GM10248 (cell line): Measurements from ENCODE around the gene MRPL58.

Experiments
- CTCF ChIA-PET: fragments of 300-600 bp; sonication (Branson Sonifier 250); formaldehyde crosslinking; extraction: SDS; loops from one replicate; lab custom pipeline; 2021; ENCODE audit warnings: antibody characterized with exemption; lab: Yijun Ruan, JAX
- POLR2A ChIA-PET: fragments of 350-650 bp; sonication (Branson Sonifier 250); formaldehyde crosslinking; extraction: SDS; loops from one replicate; lab custom pipeline; 2020; ENCODE audit warnings: antibody characterized with exemption; lab: Yijun Ruan, JAX
- DNase-seq: peaks from one replicate; pipeline ENCODE4 v3.0.0; 2012; ENCODE audit errors: extremely low spot score
- TF ChIP-seq, protein P1 (sequence below): IDR thresholded peaks from 2 replicates; pipeline ENCODE4 v1.5.1; 2012; ENCODE audit warnings: mild to moderate bottlenecking, low read depth; ENCODE audit errors: extremely low read depth, missing control alignments, control extremely low read depth

The MRPL58 gene

GRCh38 chr17:74995847-74996246 lies 16.6 kb upstream of the MRPL58 start:
- TF ChIP-seq, protein P1, sequence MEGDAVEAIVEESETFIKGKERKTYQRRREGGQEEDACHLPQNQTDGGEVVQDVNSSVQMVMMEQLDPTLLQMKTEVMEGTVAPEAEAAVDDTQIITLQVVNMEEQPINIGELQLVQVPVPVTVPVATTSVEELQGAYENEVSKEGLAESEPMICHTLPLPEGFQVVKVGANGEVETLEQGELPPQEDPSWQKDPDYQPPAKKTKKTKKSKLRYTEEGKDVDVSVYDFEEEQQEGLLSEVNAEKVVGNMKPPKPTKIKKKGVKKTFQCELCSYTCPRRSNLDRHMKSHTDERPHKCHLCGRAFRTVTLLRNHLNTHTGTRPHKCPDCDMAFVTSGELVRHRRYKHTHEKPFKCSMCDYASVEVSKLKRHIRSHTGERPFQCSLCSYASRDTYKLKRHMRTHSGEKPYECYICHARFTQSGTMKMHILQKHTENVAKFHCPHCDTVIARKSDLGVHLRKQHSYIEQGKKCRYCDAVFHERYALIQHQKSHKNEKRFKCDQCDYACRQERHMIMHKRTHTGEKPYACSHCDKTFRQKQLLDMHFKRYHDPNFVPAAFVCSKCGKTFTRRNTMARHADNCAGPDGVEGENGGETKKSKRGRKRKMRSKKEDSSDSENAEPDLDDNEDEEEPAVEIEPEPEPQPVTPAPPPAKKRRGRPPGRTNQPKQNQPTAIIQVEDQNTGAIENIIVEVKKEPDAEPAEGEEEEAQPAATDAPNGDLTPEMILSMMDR: no peak
- ChIA-PET CTCF (interaction anchor here (1.1 to 1.8 kb wide), 2 partner anchors 16 to 76 kb away, joined by 3 to 8 read pairs; partner anchors contain the start of gene MRPL58), POLR2A (no interaction called here)
- DNase-seq: no peak

GRCh38 chr17:74998783-74999182 lies 13.7 kb upstream of the MRPL58 start:
- DNase-seq: no peak
- TF ChIP-seq, protein P1: no peak
- ChIA-PET POLR2A (no interaction called here), CTCF (interaction anchor here (0.9 to 6.1 kb wide), 6 partner anchors 11 to 115 kb away, joined by 3 to 28 read pairs (median 4); partner anchors contain the start of genes CDR2L and MRPL58)

DNA sequence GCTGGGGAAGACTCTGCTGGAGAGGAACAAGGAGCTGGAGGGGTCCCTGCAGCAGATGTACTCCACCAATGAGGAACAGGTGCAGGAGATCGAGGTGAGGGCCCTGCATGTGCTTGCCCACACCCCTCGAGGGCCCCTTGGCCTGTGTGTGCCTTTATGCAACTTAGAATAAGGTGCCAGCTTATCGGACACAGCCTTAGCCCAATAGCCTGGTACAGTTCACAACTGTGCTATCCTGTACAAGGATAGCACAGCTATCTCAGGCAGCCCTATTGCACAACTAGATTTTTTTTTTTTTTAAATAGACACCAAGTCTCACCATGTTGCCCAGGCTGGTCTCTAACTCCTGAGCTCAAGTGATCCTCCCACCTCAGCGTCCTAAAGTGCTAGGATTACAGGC lies 12.9 kb upstream of the MRPL58 start:
- TF ChIP-seq, protein P1: no peak
- ChIA-PET POLR2A (no interaction called here), CTCF (interaction anchor here (0.7 to 6.1 kb wide), 7 partner anchors 12 to 208 kb away, joined by 3 to 28 read pairs (median 3); partner anchors contain the start of genes CDR2L and MRPL58)
- DNase-seq: no peak

DNA sequence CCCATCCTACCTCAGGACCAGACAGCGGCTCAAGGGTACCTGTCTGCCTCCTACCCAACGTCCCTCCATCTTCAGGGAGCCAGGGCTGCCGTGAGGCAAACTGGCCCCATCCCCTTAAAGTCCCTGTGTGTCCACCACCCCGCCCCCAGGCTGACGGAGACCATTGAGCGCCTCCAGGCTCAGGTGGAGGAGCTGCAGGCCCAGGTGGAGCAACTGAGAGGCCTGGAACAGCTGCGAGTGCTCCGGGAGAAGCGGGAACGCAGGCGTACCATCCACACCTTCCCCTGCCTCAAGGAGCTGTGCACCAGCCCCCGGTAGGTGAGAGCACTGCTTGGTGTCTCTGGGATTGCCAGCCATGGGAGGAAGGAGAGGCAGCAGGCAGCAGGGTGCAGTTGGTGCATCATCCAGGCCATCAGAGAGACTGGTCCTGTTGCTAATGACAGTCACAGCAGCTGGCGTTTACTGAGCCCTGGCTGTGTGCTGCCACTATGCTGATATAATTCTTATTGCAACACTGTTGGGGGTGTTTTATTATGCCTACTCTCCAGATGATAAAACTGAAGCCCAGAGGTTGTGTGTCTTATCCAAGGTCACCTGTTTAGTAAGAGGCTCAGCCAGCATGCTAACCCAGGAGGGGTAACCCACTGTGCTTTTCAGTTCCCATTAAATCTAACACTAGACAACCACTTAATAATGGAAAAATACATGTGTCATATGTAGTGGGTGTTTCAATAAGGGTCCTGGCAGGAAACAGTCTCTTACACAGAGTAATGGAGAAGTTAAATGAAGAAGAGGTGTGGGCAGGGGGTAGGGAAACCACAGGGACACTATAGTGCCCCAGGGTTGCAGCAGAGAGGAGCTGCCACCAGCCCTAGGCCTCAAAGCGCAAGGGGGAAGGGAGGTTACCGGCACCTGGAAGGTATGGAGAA lies 10.3 kb upstream of the MRPL58 start:
- ChIA-PET POLR2A (interaction anchor here (0.5 kb wide), 1 partner anchor 14 kb away, joined by 4 read pairs; no protein-coding TSS in a partner anchor), CTCF (interaction anchor here (1.3 to 6.1 kb wide), 2 partner anchors 11 to 41 kb away, joined by 5 to 28 read pairs; partner anchors contain the start of gene MRPL58)
- DNase-seq: no peak
- TF ChIP-seq, protein P1: no peak

DNA sequence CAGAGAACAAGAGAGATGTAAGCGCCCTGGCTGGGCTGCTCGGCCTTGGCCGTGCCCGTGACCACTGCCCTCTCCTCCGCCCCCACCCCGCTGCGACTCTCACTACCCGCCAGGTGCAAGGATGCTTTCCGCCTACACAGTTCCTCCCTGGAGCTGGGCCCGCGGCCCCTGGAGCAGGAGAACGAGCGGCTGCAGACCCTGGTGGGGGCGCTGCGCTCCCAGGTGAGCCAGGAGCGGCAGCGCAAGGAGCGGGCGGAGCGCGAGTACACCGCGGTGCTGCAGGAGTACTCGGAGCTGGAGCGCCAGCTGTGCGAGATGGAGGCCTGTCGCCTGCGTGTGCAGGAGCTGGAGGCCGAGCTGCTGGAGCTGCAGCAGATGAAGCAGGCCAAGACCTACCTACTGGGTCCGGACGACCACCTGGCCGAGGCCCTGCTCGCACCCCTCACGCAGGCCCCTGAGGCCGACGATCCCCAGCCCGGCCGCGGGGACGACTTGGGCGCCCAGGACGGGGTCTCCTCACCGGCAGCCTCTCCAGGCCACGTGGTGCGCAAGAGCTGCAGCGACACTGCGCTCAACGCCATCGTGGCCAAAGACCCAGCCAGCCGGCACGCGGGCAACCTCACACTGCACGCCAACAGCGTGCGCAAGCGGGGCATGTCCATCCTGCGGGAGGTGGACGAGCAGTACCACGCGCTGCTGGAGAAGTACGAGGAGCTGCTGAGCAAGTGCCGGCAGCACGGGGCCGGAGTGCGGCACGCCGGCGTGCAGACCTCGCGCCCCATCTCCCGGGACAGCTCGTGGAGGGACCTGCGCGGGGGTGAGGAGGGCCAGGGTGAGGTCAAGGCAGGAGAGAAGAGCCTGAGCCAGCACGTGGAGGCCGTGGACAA lies 9.2 kb upstream of the MRPL58 start:
- POLR2A ChIA-PET: no interaction called here
- TF ChIP-seq, protein P1: no peak
- no peak for DNase-seq
- CTCF ChIA-PET: interaction anchor here (6.1 to 12.1 kb wide), 2 partner anchors 9 to 43 kb away, joined by 28 to 138 read pairs; partner anchors contain the start of gene MRPL58
